ENCODE results near the gene SLC10A7. TPM values are rescaled to one million over a fixed set of nuclear protein-coding genes. Genes with fewer than 3 reads are reported as not detected.

SLC10A7 gene
- total and polyA plus RNA-seq, 2 donors (not counting 1 experiment from before 2014, with no cell fraction given): 7.4 to 12.6 TPM

- Histone ChIP-seq H3K4me3 (replicated peaks in 1 of 4; ENCODE audit: control extremely low read depth in 1 of 4, insufficient read depth in 1 of 4, low read depth in 3 of 4, low read length in 4 of 4) (no peak overlapping the region), H3K27ac (ENCODE audit: insufficient read depth, low read length) (no peak overlapping the region), H3K9ac (ENCODE audit: insufficient read depth, low read length) (no peak overlapping the region), H3K27me3 (ENCODE audit: control insufficient read depth, insufficient read depth, low read length) (no peaks in the 10 kb centered on the region), H4K20me1 (ENCODE audit: control insufficient read depth, extremely low read depth, insufficient read depth, low read length) (no peaks in the 10 kb centered on the region), H3K4me1 (ENCODE audit: control insufficient read depth, extremely low read depth, insufficient read depth, low read length) (no peaks in the 10 kb centered on the region), H3K9me3 (ENCODE audit: control insufficient read depth, insufficient read depth, low read depth, low read length) (no peaks in the 10 kb centered on the region), H2AFZ (ENCODE audit: low read length) (no peak overlapping the region), H3K4me2 (ENCODE audit: extremely low read depth, insufficient read depth, low read length) (no peak overlapping the region), H3K79me2 (ENCODE audit: control insufficient read depth, insufficient read depth, low read length) (no peaks in the 10 kb centered on the region), H3K36me3 (ENCODE audit: control insufficient read depth, insufficient read depth, low read length) (no peaks in the 10 kb centered on the region)
- TF ChIP-seq CTCF (conservative IDR thresholded peaks at IDR 0.05 in 1 of 2, IDR thresholded peaks at IDR 0.05 in 1 of 2; ENCODE audit: low read depth in 1 of 2, low read length in 2 of 2): no peak
- no peak for TF ChIP-seq EZH2 (IDR thresholded peaks at IDR 0.05; ENCODE audit: low read length, missing control alignments)
- DNase-seq (ENCODE audit: low read depth in 2 of 2): no peak
These were observed 28.4 kb upstream of the SLC10A7 start for GRCh38 chr4:146550161-146550560.

DNA sequence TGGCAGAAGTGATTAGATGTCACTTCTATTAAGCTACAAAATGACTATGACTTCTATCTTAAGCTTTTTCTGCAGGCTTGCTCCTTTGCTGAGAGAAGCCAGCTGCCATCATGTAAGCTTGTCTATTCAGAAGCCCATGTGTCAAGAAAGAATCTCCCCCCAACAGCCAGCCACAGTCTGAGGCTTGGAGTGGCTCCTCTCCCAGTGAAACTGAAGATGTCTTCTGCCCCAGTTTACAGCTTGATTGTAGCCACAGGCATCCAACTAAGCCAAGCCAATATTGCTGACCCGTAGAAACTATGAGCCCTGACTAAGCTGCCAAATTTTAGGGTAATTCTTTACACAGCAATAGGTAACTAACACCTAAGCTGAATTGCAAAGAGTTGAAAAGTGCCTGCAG is 26.7 kb upstream of the SLC10A7 start:
- TF ChIP-seq CTCF (conservative IDR thresholded peaks at IDR 0.05 in 1 of 2, IDR thresholded peaks at IDR 0.05 in 1 of 2; ENCODE audit: low read depth in 1 of 2, low read length in 2 of 2): no peak
- no peak for TF ChIP-seq EZH2 (IDR thresholded peaks at IDR 0.05; ENCODE audit: low read length, missing control alignments)
- no peak overlapping the region for H3K27ac ChIP-seq (ENCODE audit: insufficient read depth, low read length)

DNA sequence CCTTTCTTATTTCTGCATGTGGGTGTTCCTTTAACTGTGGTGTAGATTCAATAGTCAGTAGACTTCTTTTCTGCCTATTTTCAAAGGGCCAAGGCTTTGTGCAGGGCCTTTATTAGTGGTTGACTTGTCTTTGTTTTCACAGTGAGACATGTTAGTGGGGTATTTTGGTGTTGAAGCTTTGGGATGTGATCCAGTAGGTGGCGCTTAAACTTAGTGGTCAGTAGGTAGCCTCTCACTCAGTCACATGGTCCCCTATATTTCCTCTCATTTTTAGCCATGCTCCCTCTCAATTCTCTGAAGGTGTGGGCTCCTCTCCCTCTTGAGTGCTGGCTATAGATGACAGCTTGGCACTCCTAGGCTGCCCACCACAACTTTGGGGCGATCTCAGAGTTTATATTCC is 23.4 kb upstream of the SLC10A7 start:
- no peak overlapping the region for H3K9ac ChIP-seq (ENCODE audit: insufficient read depth, low read length)
- no peaks in the 10 kb centered on the region for H3K27me3 ChIP-seq (ENCODE audit: control insufficient read depth, insufficient read depth, low read length)
- no peaks in the 10 kb centered on the region for H3K4me1 ChIP-seq (ENCODE audit: control insufficient read depth, extremely low read depth, insufficient read depth, low read length)
- peak; percentile 14 to 27 for DNase-seq (ENCODE audit: low read depth in 2 of 2)
- no peak overlapping the region for H3K4me3 ChIP-seq (replicated peaks in 1 of 4; ENCODE audit: control extremely low read depth in 1 of 4, insufficient read depth in 1 of 4, low read depth in 3 of 4, low read length in 4 of 4)
- H3K9me3 ChIP-seq (ENCODE audit: control insufficient read depth, insufficient read depth, low read depth, low read length): no peaks in the 10 kb centered on the region
- H3K79me2 ChIP-seq (ENCODE audit: control insufficient read depth, insufficient read depth, low read length): no peaks in the 10 kb centered on the region
- TF ChIP-seq EZH2 (IDR thresholded peaks at IDR 0.05; ENCODE audit: low read length, missing control alignments) (no peak), CTCF (conservative IDR thresholded peaks at IDR 0.05 in 1 of 2, IDR thresholded peaks at IDR 0.05 in 1 of 2; ENCODE audit: low read depth in 1 of 2, low read length in 2 of 2) (peak; percentile 18 to 22)
- H3K4me2 ChIP-seq (ENCODE audit: extremely low read depth, insufficient read depth, low read length): no peak overlapping the region
- no peak overlapping the region for H3K27ac ChIP-seq (ENCODE audit: insufficient read depth, low read length)
- no peak overlapping the region for H2AFZ ChIP-seq (ENCODE audit: low read length)
- no peaks in the 10 kb centered on the region for H3K36me3 ChIP-seq (ENCODE audit: control insufficient read depth, insufficient read depth, low read length)
- H4K20me1 ChIP-seq (ENCODE audit: control insufficient read depth, extremely low read depth, insufficient read depth, low read length): no peaks in the 10 kb centered on the region

More for the DNA sequence above, 26.7 kb upstream of the SLC10A7 start:
- no peaks in the 10 kb centered on the region for H4K20me1 ChIP-seq (ENCODE audit: control insufficient read depth, extremely low read depth, insufficient read depth, low read length)
- H3K79me2 ChIP-seq (ENCODE audit: control insufficient read depth, insufficient read depth, low read length): no peaks in the 10 kb centered on the region
- no peaks in the 10 kb centered on the region for H3K9me3 ChIP-seq (ENCODE audit: control insufficient read depth, insufficient read depth, low read depth, low read length)
- H3K4me1 ChIP-seq (ENCODE audit: control insufficient read depth, extremely low read depth, insufficient read depth, low read length): no peaks in the 10 kb centered on the region
- H3K9ac ChIP-seq (ENCODE audit: insufficient read depth, low read length): no peak overlapping the region
- H3K27me3 ChIP-seq (ENCODE audit: control insufficient read depth, insufficient read depth, low read length): no peaks in the 10 kb centered on the region
- no peaks in the 10 kb centered on the region for H3K36me3 ChIP-seq (ENCODE audit: control insufficient read depth, insufficient read depth, low read length)
- H3K4me2 ChIP-seq (ENCODE audit: extremely low read depth, insufficient read depth, low read length): no peak overlapping the region
- no peak overlapping the region for H3K4me3 ChIP-seq (replicated peaks in 1 of 4; ENCODE audit: control extremely low read depth in 1 of 4, insufficient read depth in 1 of 4, low read depth in 3 of 4, low read length in 4 of 4)
- H2AFZ ChIP-seq (ENCODE audit: low read length): no peak overlapping the region
- no peak for DNase-seq (ENCODE audit: low read depth in 2 of 2)
